IMR-90 (cell line): ENCODE results near the gene FBXW5. TPM values are rescaled to one million over a fixed set of nuclear protein-coding genes. Genes with fewer than 3 reads are reported as not detected.

Experiments
- ATAC-seq: fragments of 200-7000 bp; cut with Tn5 transposase; 2 replicates; pipeline ENCODE4 v1.9.1; 2020; ENCODE audit warnings: low read depth, mild to moderate bottlenecking, moderate library complexity
- BruUV-seq: library from RNA; stranded (reverse); fragments of 400-500 nt; replicated peaks from 2 replicates; lab custom pipeline; 2021; lab: Mats Ljungman, UMichigan
- CTCF ChIA-PET: fragments of 300-600 bp; formaldehyde crosslinking; extraction: SDS; loops from one replicate; lab custom pipeline; 2021; ENCODE audit warnings: antibody characterized with exemption; lab: Yijun Ruan, JAX
- POLR2A ChIA-PET: fragments of 300-600 bp; sonication (Branson Sonifier 250); formaldehyde crosslinking; loops from one replicate; lab custom pipeline; 2022; ENCODE audit warnings: antibody characterized with exemption; ENCODE audit not compliant: unreplicated experiment; lab: Charles Lee
- DNase-seq: peaks from one replicate; pipeline ENCODE4 v3.0.0; 2013
- H2AFZ ChIP-seq: replicated peaks from 2 replicates; pipeline ENCODE3; 2013; ENCODE audit warnings: low read length, mild to moderate bottlenecking; ENCODE audit not compliant: poor library complexity
- H2AK5ac ChIP-seq: 2 replicates; pipeline ENCODE4 v1.6.1; 2013; ENCODE audit warnings: low read depth, low read length, inconsistent platforms
- H2AK9ac ChIP-seq: replicated peaks from 2 replicates; pipeline ENCODE3; 2013; ENCODE audit warnings: mild to moderate bottlenecking, low read depth, low read length, moderate library complexity; ENCODE audit not compliant: poor library complexity
- H2BK120ac ChIP-seq: 2 replicates; pipeline ENCODE4 v1.6.1; 2013; ENCODE audit warnings: low read depth, low read length, inconsistent platforms
- H2BK15ac ChIP-seq: 3 replicates; pipeline ENCODE4 v1.6.1; 2013; ENCODE audit warnings: low read depth, low read length, inconsistent platforms
- H2BK20ac ChIP-seq: 2 replicates; pipeline ENCODE4 v1.6.1; 2013; ENCODE audit warnings: low read depth, mild to moderate bottlenecking, inconsistent platforms, low read length, moderate library complexity
- H2BK5ac ChIP-seq: 2 replicates; pipeline ENCODE4 v1.6.1; 2013; ENCODE audit warnings: mild to moderate bottlenecking, low read depth, low read length, inconsistent platforms; ENCODE audit not compliant: poor library complexity, severe bottlenecking
- H3K14ac ChIP-seq: replicated peaks from 2 replicates; pipeline ENCODE4 v1.6.1; 2013; ENCODE audit warnings: low read depth, low read length, inconsistent platforms
- H3K18ac ChIP-seq: 2 replicates; pipeline ENCODE4 v1.6.1; 2013; ENCODE audit warnings: low read depth, low read length, control low read depth
- H3K23ac ChIP-seq: 2 replicates; pipeline ENCODE4 v1.6.1; 2013; ENCODE audit warnings: low read depth, low read length, inconsistent platforms
- H3K27ac ChIP-seq: 2 replicates; pipeline ENCODE4 v1.5.1; 2013; ENCODE audit warnings: mild to moderate bottlenecking, control low read depth, low read length; ENCODE audit not compliant: insufficient read depth
- H3K27me3 ChIP-seq: 2 replicates; pipeline ENCODE4 v1.6.1; 2013; ENCODE audit warnings: low read length; ENCODE audit not compliant: control insufficient read depth, insufficient read depth
- H3K36me3 ChIP-seq: 2 replicates; pipeline ENCODE4 v1.6.1; 2013; ENCODE audit warnings: low read length, mixed read lengths; ENCODE audit not compliant: control insufficient read depth, insufficient read depth
- H3K4ac ChIP-seq: 2 replicates; pipeline ENCODE4 v1.6.1; 2013; ENCODE audit warnings: low read depth, low read length, inconsistent platforms
- H3K4me1 ChIP-seq: 2 replicates; pipeline ENCODE4 v1.6.1; 2013; ENCODE audit warnings: low read length, mixed read lengths; ENCODE audit not compliant: control insufficient read depth, insufficient read depth
- H3K4me2 ChIP-seq: 2 replicates; pipeline ENCODE4 v1.6.1; 2013; ENCODE audit warnings: low read depth, mild to moderate bottlenecking, control low read depth, low read length, moderate library complexity
- H3K4me3 ChIP-seq: 2 replicates; pipeline ENCODE4 v1.5.1; 2013; ENCODE audit warnings: low read depth, mild to moderate bottlenecking, control low read depth, low read length, moderate library complexity; ENCODE audit not compliant: insufficient read depth
- H3K56ac ChIP-seq: 2 replicates; pipeline ENCODE4 v1.6.1; 2013; ENCODE audit warnings: low read length, inconsistent platforms; ENCODE audit not compliant: insufficient read depth; ENCODE audit errors: extremely low read depth
- H3K79me1 ChIP-seq, 2 experiments: 2 replicates each; pipeline ENCODE4 v1.6.1; 2013; ENCODE audit warnings: low read length in 2 of 2, inconsistent platforms in 1 of 2, low read depth in 1 of 2
- H3K9ac ChIP-seq: 2 replicates; pipeline ENCODE4 v1.6.1; 2013; ENCODE audit warnings: low read depth, low read length, control low read depth
- H3K9me1 ChIP-seq: 2 replicates; pipeline ENCODE4 v1.6.1; 2013; ENCODE audit warnings: low read length, inconsistent platforms; ENCODE audit not compliant: insufficient read depth
- H3K9me3 ChIP-seq: 2 replicates; pipeline ENCODE4 v1.6.1; 2013; ENCODE audit warnings: low read length; ENCODE audit not compliant: control insufficient read depth, insufficient read depth
- H4K20me1 ChIP-seq: 2 replicates; pipeline ENCODE4 v1.6.1; 2013; ENCODE audit warnings: low read length, inconsistent platforms; ENCODE audit not compliant: insufficient read depth
- H4K5ac ChIP-seq: 2 replicates; pipeline ENCODE4 v1.6.1; 2013; ENCODE audit warnings: mild to moderate bottlenecking, low read depth, low read length, control low read depth
- H4K8ac ChIP-seq, 2 experiments: 2 replicates each; pipeline ENCODE4 v1.6.1; 2013; ENCODE audit warnings: low read depth in 2 of 2, low read length in 2 of 2, control low read depth in 1 of 2, inconsistent platforms in 1 of 2
- H4K91ac ChIP-seq: 2 replicates; pipeline ENCODE4 v1.6.1; 2013; ENCODE audit warnings: low read depth, low read length, inconsistent platforms; ENCODE audit not compliant: insufficient read depth
- BHLHE40 ChIP-seq: fragments of 150-350 bp; IDR thresholded peaks from 2 replicates; pipeline ENCODE4 v1.6.1; 2016; ENCODE audit warnings: mild to moderate bottlenecking, low read depth, low read length
- CEBPB ChIP-seq: IDR thresholded peaks from 2 replicates; pipeline ENCODE4 v1.6.1; 2012; ENCODE audit warnings: low read depth, low read length, improper control_type of control experiment
- CHD1 ChIP-seq: IDR thresholded peaks from 2 replicates; pipeline ENCODE4 v1.6.1; 2012; ENCODE audit warnings: low read depth, low read length, improper control_type of control experiment
- FOS ChIP-seq: fragments of 150-350 bp; IDR thresholded peaks from 2 replicates; pipeline ENCODE4 v1.6.1; 2016; ENCODE audit warnings: low read depth, low read length
- MAFK ChIP-seq: IDR thresholded peaks from 2 replicates; pipeline ENCODE4 v1.6.1; 2012; ENCODE audit warnings: low read depth, low read length, improper control_type of control experiment
- MAZ ChIP-seq: IDR thresholded peaks from 2 replicates; pipeline ENCODE4 v1.6.1; 2012; ENCODE audit warnings: low read depth, mild to moderate bottlenecking, low read length, improper control_type of control experiment, moderate library complexity, borderline replicate concordance
- MXI1 ChIP-seq: IDR thresholded peaks from 2 replicates; pipeline ENCODE4 v1.6.1; 2012; ENCODE audit warnings: low read depth, mild to moderate bottlenecking, low read length, moderate library complexity, borderline replicate concordance
- NFE2L2 ChIP-seq: fragments of 150-350 bp; IDR thresholded peaks from 2 replicates; pipeline ENCODE4 v1.6.1; 2016; ENCODE audit warnings: low read depth, mild to moderate bottlenecking, low read length
- POLR2A ChIP-seq: IDR thresholded peaks from 2 replicates; pipeline ENCODE4 v1.6.1; 2012; ENCODE audit warnings: mild to moderate bottlenecking, low read depth, low read length
- RAD21 ChIP-seq: IDR thresholded peaks from 2 replicates; pipeline ENCODE4 v1.6.1; 2012; ENCODE audit warnings: low read length, improper control_type of control experiment
- RCOR1 ChIP-seq: IDR thresholded peaks from 2 replicates; pipeline ENCODE4 v1.6.1; 2012; ENCODE audit warnings: mild to moderate bottlenecking, low read length, improper control_type of control experiment; ENCODE audit not compliant: insufficient replicate concordance
- RFX5 ChIP-seq: IDR thresholded peaks from 2 replicates; pipeline ENCODE4 v1.8.0; 2012; ENCODE audit warnings: low read depth, mild to moderate bottlenecking, low read length, moderate library complexity
- SMC3 ChIP-seq: fragments of 150-350 bp; IDR thresholded peaks from 2 replicates; pipeline ENCODE4 v1.6.1; 2016; ENCODE audit warnings: low read depth, mild to moderate bottlenecking, antibody characterized with exemption, low read length, moderate library complexity
- WGBS, 2 experiments: methylation state at CpG; one replicate each; pipeline versions ENCODE4 v1.1.5 to v1.1.7; 2013; ENCODE audit warnings: missing lambda C conversion rate in 2 of 2; ENCODE audit not compliant: insufficient read length in 1 of 2; ENCODE audit errors: extremely low coverage in 2 of 2; 5-methylcytosine and 5-hydroxymethylcytosine counted together
- dilution Hi-C: fragments of 300-500 bp; cut with HindIII; formaldehyde crosslinking; loops from one replicate; pipeline ENCODE4 v1.14.3; 2018; ENCODE audit warnings: low sequenced_read_pairs; ENCODE audit not compliant: unreplicated experiment
- in situ Hi-C: fragments of 300-500 bp; cut with MboI; formaldehyde crosslinking; loops from 3 replicates; pipeline ENCODE4 v1.14.3; 2019; ENCODE audit warnings: low sequenced_read_pairs, inconsistent platforms, mixed read lengths
- intact Hi-C: fragments of 100-400 bp; cut with micrococcal nuclease; formaldehyde crosslinking; loops from 2 replicates; pipeline ENCODE4 v1.10.0; 2022
- polyA plus RNA-seq, 3 experiments: library from polyadenylated mRNA; depleted of rRNA; stranded (reverse); fragments of >200 nt; gene quantifications; 2 replicates each; pipeline ENCODE4 v1.2.3, GENCODE V29; 2012; ENCODE audit warnings: low replicate concordance in 1 of 3
- total RNA-seq: library from RNA; depleted of rRNA; stranded (reverse); fragments of >200 nt; gene quantifications from 2 replicates; pipeline ENCODE4 v1.2.3, GENCODE V29; 2012
- TF ChIP-seq, protein P1 (sequence below): conservative IDR thresholded peaks from 2 replicates; pipeline ENCODE4 v1.5.1; 2012; ENCODE audit warnings: mild to moderate bottlenecking, low read depth, low read length, improper control_type of control experiment
- TF ChIP-seq, protein P2 (sequence below): fragments of 150-350 bp; IDR thresholded peaks from 2 replicates; pipeline ENCODE4 v1.6.1; 2017; ENCODE audit warnings: mild to moderate bottlenecking, antibody characterized with exemption, low read length, low read depth
- TF ChIP-seq, protein P3 (sequence below): fragments of 150-350 bp; IDR thresholded peaks from 2 replicates; pipeline ENCODE4 v1.6.1; 2016; ENCODE audit warnings: low read depth, mild to moderate bottlenecking, low read length, moderate library complexity, borderline replicate concordance

The FBXW5 gene
- total and polyA plus RNA-seq, 2 of the 4 experiments (the other 2 are of a cell fraction): 65.1 to 80.2 TPM

DNA sequence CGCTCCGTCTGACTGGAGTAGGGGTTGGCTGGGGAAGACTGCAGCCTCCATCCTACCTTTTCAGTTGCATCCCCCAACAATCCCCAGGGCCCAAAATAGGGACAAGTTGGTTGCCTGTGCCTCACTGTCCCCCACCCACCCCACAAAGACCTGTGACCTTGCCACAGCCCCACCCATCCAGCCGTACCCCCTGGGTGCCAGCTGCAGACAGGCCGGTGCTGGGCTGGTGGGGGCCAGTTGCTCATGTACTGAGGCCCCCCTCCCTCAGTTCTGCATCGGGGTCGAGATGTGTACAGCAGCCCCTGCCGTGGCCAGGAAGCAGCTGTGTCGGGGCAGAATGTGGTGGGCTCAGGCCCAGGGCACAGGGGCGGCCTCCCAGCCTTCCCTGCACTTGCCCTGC lies 38.6 kb upstream of the FBXW5 start:
- POLR2A ChIA-PET: no interaction called here
- no peak overlapping the region for H3K56ac ChIP-seq
- no peaks in the 10 kb centered on the region for H3K9me1 ChIP-seq
- no peak overlapping the region for H2BK5ac ChIP-seq
- no peak overlapping the region for H3K4ac ChIP-seq
- TF ChIP-seq CHD1: no peak
- no peak for TF ChIP-seq RCOR1
- TF ChIP-seq, protein P1, sequence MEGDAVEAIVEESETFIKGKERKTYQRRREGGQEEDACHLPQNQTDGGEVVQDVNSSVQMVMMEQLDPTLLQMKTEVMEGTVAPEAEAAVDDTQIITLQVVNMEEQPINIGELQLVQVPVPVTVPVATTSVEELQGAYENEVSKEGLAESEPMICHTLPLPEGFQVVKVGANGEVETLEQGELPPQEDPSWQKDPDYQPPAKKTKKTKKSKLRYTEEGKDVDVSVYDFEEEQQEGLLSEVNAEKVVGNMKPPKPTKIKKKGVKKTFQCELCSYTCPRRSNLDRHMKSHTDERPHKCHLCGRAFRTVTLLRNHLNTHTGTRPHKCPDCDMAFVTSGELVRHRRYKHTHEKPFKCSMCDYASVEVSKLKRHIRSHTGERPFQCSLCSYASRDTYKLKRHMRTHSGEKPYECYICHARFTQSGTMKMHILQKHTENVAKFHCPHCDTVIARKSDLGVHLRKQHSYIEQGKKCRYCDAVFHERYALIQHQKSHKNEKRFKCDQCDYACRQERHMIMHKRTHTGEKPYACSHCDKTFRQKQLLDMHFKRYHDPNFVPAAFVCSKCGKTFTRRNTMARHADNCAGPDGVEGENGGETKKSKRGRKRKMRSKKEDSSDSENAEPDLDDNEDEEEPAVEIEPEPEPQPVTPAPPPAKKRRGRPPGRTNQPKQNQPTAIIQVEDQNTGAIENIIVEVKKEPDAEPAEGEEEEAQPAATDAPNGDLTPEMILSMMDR: no peak
- no peak for TF ChIP-seq FOS
- no peak for TF ChIP-seq MAZ
- TF ChIP-seq NFE2L2: no peak
- TF ChIP-seq SMC3: no peak
- TF ChIP-seq MAFK: no peak
- TF ChIP-seq MXI1: no peak
- no peak for TF ChIP-seq BHLHE40
- TF ChIP-seq, protein P2, sequence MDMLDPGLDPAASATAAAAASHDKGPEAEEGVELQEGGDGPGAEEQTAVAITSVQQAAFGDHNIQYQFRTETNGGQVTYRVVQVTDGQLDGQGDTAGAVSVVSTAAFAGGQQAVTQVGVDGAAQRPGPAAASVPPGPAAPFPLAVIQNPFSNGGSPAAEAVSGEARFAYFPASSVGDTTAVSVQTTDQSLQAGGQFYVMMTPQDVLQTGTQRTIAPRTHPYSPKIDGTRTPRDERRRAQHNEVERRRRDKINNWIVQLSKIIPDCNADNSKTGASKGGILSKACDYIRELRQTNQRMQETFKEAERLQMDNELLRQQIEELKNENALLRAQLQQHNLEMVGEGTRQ: no peak
- TF ChIP-seq RFX5: no peak
- TF ChIP-seq, protein P3, sequence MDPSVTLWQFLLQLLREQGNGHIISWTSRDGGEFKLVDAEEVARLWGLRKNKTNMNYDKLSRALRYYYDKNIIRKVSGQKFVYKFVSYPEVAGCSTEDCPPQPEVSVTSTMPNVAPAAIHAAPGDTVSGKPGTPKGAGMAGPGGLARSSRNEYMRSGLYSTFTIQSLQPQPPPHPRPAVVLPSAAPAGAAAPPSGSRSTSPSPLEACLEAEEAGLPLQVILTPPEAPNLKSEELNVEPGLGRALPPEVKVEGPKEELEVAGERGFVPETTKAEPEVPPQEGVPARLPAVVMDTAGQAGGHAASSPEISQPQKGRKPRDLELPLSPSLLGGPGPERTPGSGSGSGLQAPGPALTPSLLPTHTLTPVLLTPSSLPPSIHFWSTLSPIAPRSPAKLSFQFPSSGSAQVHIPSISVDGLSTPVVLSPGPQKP: no peak
- no peak for TF ChIP-seq RAD21
- no peak for TF ChIP-seq POLR2A
- no peak for TF ChIP-seq CEBPB
- H2BK15ac ChIP-seq: no peak overlapping the region
- no peaks in the 10 kb centered on the region for H3K79me1 ChIP-seq
- no peak overlapping the region for H2AK5ac ChIP-seq
- DNase-seq (no peak), ATAC-seq (no peak)
- no peak overlapping the region for H3K4me3 ChIP-seq
- H3K18ac ChIP-seq: no peak overlapping the region
- H3K9me3 ChIP-seq: no peaks in the 10 kb centered on the region
- H3K4me2 ChIP-seq: no peak overlapping the region
- H3K23ac ChIP-seq: no peak overlapping the region
- no peaks in the 10 kb centered on the region for H3K36me3 ChIP-seq
- CTCF ChIA-PET: no interaction called here
- no peaks in the 10 kb centered on the region for H4K20me1 ChIP-seq
- H3K14ac ChIP-seq: no peak overlapping the region
- dilution Hi-C loops (no loop called here), intact Hi-C loops (no loop called here), in situ Hi-C loops (no loop called here)
- no peak overlapping the region for H2BK20ac ChIP-seq
- no peaks in the 10 kb centered on the region for H3K4me1 ChIP-seq
- H4K8ac ChIP-seq: no peak overlapping the region
- 20% methylated on average over 1 of the region's 9 CpGs; no CpG with 5 or more reads in 1 of the 2 experiments for WGBS, 2 experiments
- no peak overlapping the region for H2BK120ac ChIP-seq
- no peak overlapping the region for H4K91ac ChIP-seq
- no TSS peak for BruUV-seq
- no peak overlapping the region for H3K27ac ChIP-seq
- no peak overlapping the region for H3K9ac ChIP-seq
- H4K5ac ChIP-seq: no peak overlapping the region
- no peak overlapping the region for H2AK9ac ChIP-seq
- H2AFZ ChIP-seq: no peak overlapping the region
- peaks cover 42% of the 10 kb centered on the region for H3K27me3 ChIP-seq
